Progenitor cell of endocrine pancreas (in vitro differentiated cells): ENCODE measurements around the gene SLC35F3. TPM values are rescaled to one million over a fixed set of nuclear protein-coding genes. Genes with fewer than 3 reads are reported as not detected.
A peak's percentile ranks its signal among the peaks of the same experiment; 100 is the strongest.

Experiments
- DNase-seq: peaks from one replicate; pipeline ENCODE4 v3.0.0; 2021; ENCODE audit warnings: low spot score; ENCODE audit not compliant: unreplicated experiment
- H3K27ac Mint-ChIP-seq: 2 replicates; pipeline ENCODE4 v1.8.0; 2021; ENCODE audit warnings: mild to moderate bottlenecking, moderate library complexity, mixed read lengths
- H3K27me3 Mint-ChIP-seq: 2 replicates; pipeline ENCODE4 v1.8.0; 2021; ENCODE audit warnings: mixed read lengths
- H3K36me3 Mint-ChIP-seq: 2 replicates; pipeline ENCODE4 v1.8.0; 2022; ENCODE audit warnings: mixed read lengths; ENCODE audit not compliant: insufficient read depth
- H3K4me1 Mint-ChIP-seq: 2 replicates; pipeline ENCODE4 v1.8.0; 2021; ENCODE audit warnings: low read depth, mixed read lengths
- H3K4me3 Mint-ChIP-seq: 2 replicates; pipeline ENCODE4 v1.8.0; 2021; ENCODE audit warnings: low read depth, mild to moderate bottlenecking, moderate library complexity, mixed read lengths
- H3K9me3 Mint-ChIP-seq: 2 replicates; pipeline ENCODE4 v1.8.0; 2021; ENCODE audit warnings: low read depth, mixed read lengths
- CTCF ChIP-seq: fragments of 200-600 bp; sonication (generic); IDR thresholded peaks from one replicate; pipeline ENCODE4 v1.5.0; 2021; ENCODE audit warnings: antibody characterized with exemption, mild to moderate bottlenecking; ENCODE audit not compliant: unreplicated experiment
- total RNA-seq: library from RNA; stranded (reverse); gene quantifications from 2 replicates; pipeline ENCODE4 v1.2.1, GENCODE V29; 2021

SLC35F3 gene
- total RNA-seq, 1 donor from 2014 or later, result 0.74 TPM

- TF ChIP-seq CTCF, result no peak
- no peaks in the 10 kb centered on the region for H3K4me1 Mint-ChIP-seq
- H3K4me3 Mint-ChIP-seq, result no peak overlapping the region
- H3K36me3 Mint-ChIP-seq, result no peaks in the 10 kb centered on the region
- H3K27ac Mint-ChIP-seq, result no peak overlapping the region
- peaks cover 34% of the 10 kb centered on the region for H3K27me3 Mint-ChIP-seq
- no peak for DNase-seq
- H3K9me3 Mint-ChIP-seq, result peaks cover 3% of the 10 kb centered on the region
These were observed 203.0 kb downstream of the SLC35F3 start for GRCh38 chr1:234107416-234108021.

- Mint-ChIP-seq H3K36me3 (no peaks in the 10 kb centered on the region), H3K27ac (no peak overlapping the region), H3K4me3 (no peak overlapping the region), H3K9me3 (peaks cover 3% of the 10 kb centered on the region), H3K27me3 (peaks cover 26% of the 10 kb centered on the region), H3K4me1 (no peaks in the 10 kb centered on the region)
- DNase-seq, result no peak
- no peak for TF ChIP-seq CTCF
These were observed 204.4 kb downstream of the SLC35F3 start for GRCh38 chr1:234108921-234109320.

GRCh38 chr1:234109840-234110239 is 205.4 kb downstream of the SLC35F3 start:
- Mint-ChIP-seq H3K9me3 (peaks cover 3% of the 10 kb centered on the region), H3K27ac (no peak overlapping the region), H3K36me3 (no peaks in the 10 kb centered on the region), H3K4me1 (no peaks in the 10 kb centered on the region), H3K4me3 (no peak overlapping the region), H3K27me3 (peaks cover 35% of the 10 kb centered on the region)
- no peak for TF ChIP-seq CTCF
- no peak for DNase-seq

- no peaks in the 10 kb centered on the region for H3K36me3 Mint-ChIP-seq
- no peak overlapping the region for H3K27ac Mint-ChIP-seq
- H3K27me3 Mint-ChIP-seq, result peaks cover 37% of the 10 kb centered on the region
- peak; percentile 35 for DNase-seq
- H3K9me3 Mint-ChIP-seq, result peaks cover 3% of the 10 kb centered on the region
- peaks cover 6% of the 10 kb centered on the region for H3K4me1 Mint-ChIP-seq
- peak; percentile 63 for TF ChIP-seq CTCF
- H3K4me3 Mint-ChIP-seq, result no peak overlapping the region
These were observed 207.1 kb downstream of the SLC35F3 start for GRCh38 chr1:234111458-234112142.

GRCh38 chr1:234114648-234115307 is 210.3 kb downstream of the SLC35F3 start:
- no peak for DNase-seq
- Mint-ChIP-seq H3K4me1 (peaks cover 6% of the 10 kb centered on the region), H3K9me3 (no peaks in the 10 kb centered on the region), H3K27ac (no peak overlapping the region), H3K27me3 (peaks cover 23% of the 10 kb centered on the region), H3K36me3 (no peaks in the 10 kb centered on the region), H3K4me3 (no peak overlapping the region)
- TF ChIP-seq CTCF, result peak; percentile 75
